GM19328 (cell line): ENCODE measurements around the gene PRSS2.

Experiments used
- ATAC-seq: cut with Tn5 transposase; IDR thresholded peaks from one replicate; pipeline ENCODE4 v1.9.1; 2021; ENCODE audit warnings: mild to moderate bottlenecking, moderate library complexity; ENCODE audit not compliant: unreplicated experiment

The PRSS2 gene

GRCh38 chr7:142784716-142785115 is 13.9 kb downstream of the PRSS2 start:
- no peak for ATAC-seq

GRCh38 chr7:142785841-142786250 is 15.1 kb downstream of the PRSS2 start:
- ATAC-seq: no peak

GRCh38 chr7:142787034-142787768 is 16.4 kb downstream of the PRSS2 start:
- no peak for ATAC-seq

DNA sequence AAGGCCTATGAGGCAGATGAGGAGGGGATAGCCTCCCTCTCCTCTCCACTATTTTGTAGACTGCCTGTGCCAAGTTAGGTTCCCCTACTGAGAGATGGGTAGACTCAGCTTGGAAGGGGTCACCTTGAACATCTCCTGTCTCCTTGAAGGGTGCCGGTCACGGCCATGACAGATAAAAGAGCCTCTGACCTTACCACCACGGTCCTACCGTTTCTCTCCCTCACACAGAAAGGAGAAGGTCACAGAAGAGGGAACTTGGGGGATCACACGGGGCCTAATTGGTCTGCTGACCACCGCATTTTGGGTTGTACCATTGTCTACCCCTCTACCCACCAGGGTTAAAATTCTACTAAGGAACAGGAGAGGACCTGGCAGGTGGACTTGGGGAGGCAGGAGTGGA is 17.0 kb downstream of the PRSS2 start:
- ATAC-seq: no peak

- ATAC-seq: no peak
These were observed 17.8 kb downstream of the PRSS2 start for GRCh38 chr7:142788303-142789289.

- no peak for ATAC-seq
These were observed 18.7 kb downstream of the PRSS2 start for GRCh38 chr7:142789441-142789840.

GRCh38 chr7:142790056-142790455 is 19.3 kb downstream of the PRSS2 start:
- ATAC-seq: no peak

GRCh38 chr7:142790555-142790954 is 19.8 kb downstream of the PRSS2 start:
- no peak for ATAC-seq

- no peak for ATAC-seq
These were observed 20.7 kb downstream of the PRSS2 start for GRCh38 chr7:142791502-142791901.

DNA sequence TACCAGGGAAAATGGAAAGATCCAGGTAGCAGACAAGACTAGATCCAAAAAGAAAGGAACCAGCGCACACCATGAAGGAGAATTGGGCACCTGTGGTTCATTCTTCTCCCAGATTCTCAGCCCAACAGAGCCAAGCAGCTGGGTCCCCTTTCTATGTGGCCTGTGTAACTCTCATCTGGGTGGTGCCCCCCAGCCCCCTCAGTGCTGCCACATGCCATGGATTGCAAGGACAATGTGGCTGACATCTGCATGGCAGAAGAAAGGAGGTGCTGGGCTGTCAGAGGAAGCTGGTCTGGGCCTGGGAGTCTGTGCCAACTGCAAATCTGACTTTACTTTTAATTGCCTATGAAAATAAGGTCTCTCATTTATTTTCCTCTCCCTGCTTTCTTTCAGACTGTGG is 21.4 kb downstream of the PRSS2 start:
- ATAC-seq: no peak

- no peak for ATAC-seq
These were observed 21.8 kb downstream of the PRSS2 start for GRCh38 chr7:142792593-142792992.

DNA sequence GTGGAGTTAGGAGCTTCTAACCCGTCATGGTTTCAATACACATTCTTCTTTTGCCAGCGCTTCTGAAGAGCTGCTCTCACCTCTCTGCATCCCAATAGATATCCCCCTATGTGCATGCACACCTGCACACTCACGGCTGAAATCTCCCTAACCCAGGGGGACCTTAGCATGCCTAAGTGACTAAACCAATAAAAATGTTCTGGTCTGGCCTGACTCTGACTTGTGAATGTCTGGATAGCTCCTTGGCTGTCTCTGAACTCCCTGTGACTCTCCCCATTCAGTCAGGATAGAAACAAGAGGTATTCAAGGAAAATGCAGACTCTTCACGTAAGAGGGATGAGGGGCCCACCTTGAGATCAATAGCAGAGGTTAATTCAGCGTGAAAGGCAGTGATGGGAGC is 22.4 kb downstream of the PRSS2 start:
- no peak for ATAC-seq

GRCh38 chr7:142795339-142795863 is 24.6 kb downstream of the PRSS2 start:
- ATAC-seq: no peak

GRCh38 chr7:142796001-142796500 is 25.3 kb downstream of the PRSS2 start:
- ATAC-seq: no peak

- peak; percentile 36 for ATAC-seq
These were observed 26.0 kb downstream of the PRSS2 start for GRCh38 chr7:142796501-142797390.

- ATAC-seq: peak; percentile 32
These were observed 26.9 kb downstream of the PRSS2 start for GRCh38 chr7:142797391-142798377.

DNA sequence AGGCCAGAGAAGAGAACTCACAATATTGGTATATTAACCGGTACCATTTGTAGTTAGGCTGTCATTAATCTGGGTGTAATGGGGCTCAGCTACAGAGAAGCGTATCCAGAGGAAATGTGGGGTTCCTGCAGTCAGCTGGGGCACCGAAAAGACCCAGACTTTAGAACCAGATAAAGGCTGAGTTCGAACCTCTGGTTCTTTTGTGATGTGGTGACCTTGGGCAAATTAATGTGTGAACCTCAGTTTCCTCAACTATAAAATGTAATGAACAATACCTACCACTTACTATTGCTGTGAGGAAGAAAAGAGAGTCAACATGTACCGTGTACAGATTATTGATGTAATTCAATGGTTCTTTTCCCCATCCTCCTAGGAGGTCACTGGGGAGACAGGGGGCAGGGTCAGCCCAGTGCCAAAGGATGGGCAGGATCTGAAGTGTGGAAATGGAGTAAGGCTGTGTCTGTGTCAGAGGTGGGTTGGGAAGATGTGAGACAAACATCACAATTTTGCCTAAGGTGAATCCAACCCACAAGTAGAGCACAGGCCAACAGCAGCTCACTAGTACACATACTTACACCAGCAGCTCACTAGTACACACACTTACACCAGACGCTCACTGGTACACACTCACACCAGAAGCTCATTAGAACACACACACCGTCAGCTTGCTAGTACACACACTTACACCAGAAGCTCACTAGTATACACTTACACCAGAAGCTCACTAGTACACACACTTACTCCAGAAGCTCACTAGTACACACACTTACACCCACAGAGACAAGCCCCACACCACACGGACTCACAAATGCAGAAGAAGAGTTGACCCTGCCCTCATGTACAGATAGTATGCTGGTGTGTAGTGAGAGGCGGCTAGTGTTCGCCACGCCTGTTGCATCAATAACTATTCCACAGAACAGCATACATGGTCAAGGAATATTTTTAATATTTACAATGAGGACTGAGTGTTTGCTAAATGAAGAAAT is 28.0 kb downstream of the PRSS2 start:
- ATAC-seq: no peak

GRCh38 chr7:142799437-142799835 is 28.7 kb downstream of the PRSS2 start:
- ATAC-seq: no peak
